PC-9 (cell line): ENCODE data around the gene LZTS3.

Source experiments
- CTCF ChIP-seq: fragments of 200-600 bp; sonication (generic); conservative IDR thresholded peaks from 2 replicates; pipeline ENCODE4 v1.6.1; 2017; ENCODE audit warnings: mixed run types, antibody characterized with exemption, mild to moderate bottlenecking, moderate library complexity
- EZH2 ChIP-seq: fragments of 200-600 bp; sonication (generic); IDR thresholded peaks from 2 replicates; pipeline ENCODE4 v1.8.0; 2017; ENCODE audit warnings: antibody characterized with exemption, low read depth

GRCh38 chr20:3162080-3162611, 11.2 kb downstream of the LZTS3 start:
- no peak for TF ChIP-seq CTCF
- no peak for TF ChIP-seq EZH2
